DMS53 treated with DMSO at 0.1 percent for 48 hours (cell line): ENCODE measurements around the gene TCERG1L.
"Not testable (repeated sequence)": the region's sequence is repeated elsewhere in the genome, so short reads cannot be mapped to it uniquely, and the experiment has no call there.

Experiments used
- DNase-seq: peaks from one replicate; lab custom pipeline; 2025; ENCODE audit not compliant: unreplicated experiment; lab: John Stamatoyannopoulos, UW

TCERG1L gene

GRCh38 chr10:131195558-131196159 is 115.9 kb downstream of the TCERG1L start:
- DNase-seq: no peak

- DNase-seq: no peak
These were observed 116.4 kb downstream of the TCERG1L start for GRCh38 chr10:131195116-131195515.

- no peak for DNase-seq
These were observed 117.6 kb downstream of the TCERG1L start for GRCh38 chr10:131193923-131194322.

GRCh38 chr10:131188494-131188893 is 123.0 kb downstream of the TCERG1L start:
- DNase-seq: no peak

DNA sequence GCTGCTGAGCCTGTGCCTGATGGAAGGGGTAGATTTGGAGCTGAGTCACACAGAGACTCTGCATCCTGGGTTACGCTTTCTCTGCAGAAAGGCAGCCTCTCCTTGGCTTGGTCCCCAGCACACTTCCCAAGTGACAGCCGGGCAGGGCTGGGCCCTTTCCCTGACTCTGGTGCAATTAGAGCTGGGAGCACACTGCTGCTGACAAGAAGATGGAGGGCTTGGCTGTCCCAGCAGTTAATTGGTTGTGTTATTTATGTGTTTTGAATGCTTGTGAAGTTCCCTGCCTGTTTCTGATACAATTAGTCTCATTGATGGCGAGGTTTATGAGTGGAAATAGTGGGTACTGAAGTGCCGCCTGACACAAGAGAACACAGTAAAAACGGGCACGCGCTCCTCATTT is 123.6 kb downstream of the TCERG1L start:
- DNase-seq: no peak

GRCh38 chr10:131187274-131187673 is 124.2 kb downstream of the TCERG1L start:
- no peak for DNase-seq

GRCh38 chr10:131186547-131187253 is 124.8 kb downstream of the TCERG1L start:
- DNase-seq: no peak

DNA sequence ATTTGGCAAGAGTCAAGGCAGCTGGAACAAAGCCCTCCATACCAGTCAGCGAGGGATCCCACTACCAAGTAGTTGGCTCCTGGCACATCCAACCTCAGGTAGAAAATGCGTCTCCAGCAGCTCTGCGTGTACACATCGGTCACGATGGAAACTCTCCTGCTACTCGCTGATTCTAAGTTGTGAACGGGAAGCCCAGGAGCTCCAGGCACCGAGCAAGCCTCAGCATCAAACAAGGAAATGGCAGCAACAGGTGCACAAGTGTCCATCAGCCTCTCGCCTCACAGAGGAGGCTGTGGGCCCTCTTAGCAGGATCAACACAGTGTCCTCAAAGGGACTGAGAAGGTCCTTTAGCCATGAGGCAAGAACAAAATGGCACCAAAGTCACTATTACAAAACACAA is 127.0 kb downstream of the TCERG1L start:
- DNase-seq: no peak

- DNase-seq: no peak
These were observed 127.9 kb downstream of the TCERG1L start for GRCh38 chr10:131183546-131184045.

DNA sequence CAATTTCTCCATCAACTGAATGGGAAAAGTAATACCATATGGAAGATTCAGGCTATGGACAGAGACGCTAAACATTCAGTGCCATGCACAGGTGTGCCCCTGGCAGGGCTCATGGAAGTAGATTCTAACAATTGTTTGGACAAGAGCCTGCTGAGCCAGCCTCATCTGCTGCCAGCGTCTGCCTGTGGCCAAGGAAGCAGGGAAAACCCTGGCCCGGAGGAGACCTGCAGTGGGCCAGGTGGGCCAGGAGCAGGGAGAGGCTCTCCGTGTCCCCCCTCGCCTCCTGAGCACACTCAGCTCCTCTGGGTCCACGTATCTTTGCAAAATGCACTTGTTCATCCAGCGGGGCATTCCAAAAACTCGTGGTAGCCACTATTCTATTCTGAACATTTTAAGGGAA is 130.1 kb downstream of the TCERG1L start:
- no peak for DNase-seq

GRCh38 chr10:131180740-131181415 is 130.6 kb downstream of the TCERG1L start:
- no peak for DNase-seq

DNA sequence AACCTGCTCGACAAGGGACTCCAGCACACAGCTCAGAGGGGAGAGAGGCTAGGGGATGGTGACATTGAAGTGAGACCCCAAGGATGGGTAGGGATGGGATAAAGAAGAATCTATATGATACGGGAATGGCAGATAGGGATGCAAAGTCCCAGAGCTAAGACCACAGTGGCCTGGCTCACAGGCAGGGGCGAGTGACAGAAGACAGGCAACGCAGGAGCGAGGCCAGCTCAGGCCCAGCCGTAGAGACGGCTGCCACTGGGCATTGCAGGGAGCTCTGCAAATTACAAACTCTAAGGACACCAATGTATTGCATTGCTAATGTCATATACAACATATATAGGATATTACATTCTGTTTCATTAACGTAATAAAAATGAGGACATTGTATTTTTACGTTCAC is 131.4 kb downstream of the TCERG1L start:
- no peak for DNase-seq

DNA sequence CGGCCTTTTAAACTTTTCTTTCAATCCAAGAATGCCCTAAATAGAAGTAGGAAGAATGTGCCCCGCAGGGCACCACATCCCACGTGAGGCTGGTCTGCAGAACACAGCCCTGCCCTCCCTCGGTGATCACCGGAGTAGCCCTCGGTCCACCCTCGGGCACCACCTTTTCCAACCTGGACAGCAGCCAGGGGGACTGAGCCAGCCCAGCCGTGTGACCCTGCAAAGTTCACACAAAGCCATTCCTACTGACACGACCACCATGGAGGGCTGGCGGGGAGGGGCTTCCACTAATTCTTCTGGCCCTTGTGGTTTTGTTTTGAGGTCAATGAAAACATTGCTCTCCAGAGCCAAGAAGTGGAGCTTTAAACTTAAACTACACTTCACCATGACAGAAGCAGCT is 132.2 kb downstream of the TCERG1L start:
- no peak for DNase-seq

GRCh38 chr10:131178521-131179331 is 132.8 kb downstream of the TCERG1L start:
- DNase-seq: no peak

DNA sequence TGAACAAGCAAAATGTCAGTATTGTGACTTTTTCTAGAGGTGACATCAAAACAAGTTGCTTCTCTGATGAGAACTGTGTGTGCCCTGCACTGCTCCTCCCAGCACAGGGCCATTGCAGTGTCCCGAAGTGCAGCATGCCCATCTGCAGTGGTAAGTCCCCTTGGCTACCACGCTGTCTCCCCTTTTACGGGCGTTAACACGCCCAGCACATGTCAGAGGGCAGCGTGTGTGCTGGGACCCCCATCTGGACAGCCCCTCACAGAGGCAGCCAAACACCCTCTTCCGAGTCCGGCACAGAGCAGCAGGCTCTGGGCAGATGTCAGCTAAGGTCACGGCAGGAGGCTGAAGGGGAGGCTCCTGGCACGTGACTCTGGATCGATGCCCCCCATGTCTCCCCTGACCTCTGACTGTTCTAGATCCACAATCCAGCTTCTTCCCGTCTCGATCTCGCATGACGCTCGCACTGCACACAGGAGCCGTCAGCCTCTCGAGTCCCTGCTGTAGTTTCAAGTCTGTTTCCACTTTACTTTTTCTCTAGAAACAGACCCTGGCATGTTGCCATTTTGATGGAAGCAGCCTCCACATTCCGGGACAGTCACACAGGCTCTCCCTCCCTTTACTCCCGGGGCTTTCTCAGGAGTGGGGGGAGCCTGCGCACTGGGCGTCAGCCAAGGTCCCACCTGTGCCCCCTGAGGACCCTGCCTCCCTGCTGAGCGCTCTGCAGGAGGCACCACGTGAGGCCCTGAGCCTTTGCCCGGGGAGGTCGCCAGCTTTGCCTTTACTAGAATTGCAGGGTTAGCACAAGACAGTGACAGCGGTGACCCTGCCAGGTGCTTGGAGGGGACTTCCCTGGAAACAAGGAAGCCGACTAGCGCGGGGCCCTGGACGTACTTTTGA is 133.8 kb downstream of the TCERG1L start:
- DNase-seq: no peak

- DNase-seq: no peak
These were observed 134.6 kb downstream of the TCERG1L start for GRCh38 chr10:131176907-131177306.

DNA sequence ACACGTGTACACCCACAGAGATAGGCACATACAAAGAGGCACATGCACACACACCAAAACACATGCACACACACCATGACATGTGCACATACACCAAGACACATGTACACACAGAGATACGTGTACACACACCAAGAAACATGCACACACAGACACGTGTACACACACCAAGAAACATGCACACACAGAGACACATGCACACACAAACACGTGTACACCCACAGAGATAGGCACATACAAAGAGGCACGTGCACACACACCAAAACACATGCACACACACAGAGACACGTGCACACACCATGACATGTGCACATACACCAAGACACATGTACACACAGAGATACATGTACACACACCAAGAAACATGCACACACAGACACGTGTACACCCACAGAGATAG is 135.2 kb downstream of the TCERG1L start:
- DNase-seq: not testable (repeated sequence)

- no peak for DNase-seq
These were observed 135.6 kb downstream of the TCERG1L start for GRCh38 chr10:131175891-131176290.

GRCh38 chr10:131174651-131175540 is 136.6 kb downstream of the TCERG1L start:
- no peak for DNase-seq
